HG03460 (cell line): ENCODE results near the gene ZDHHC5.
A peak's percentile ranks its signal among the peaks of the same experiment; 100 is the strongest.

Experiments
- ATAC-seq: cut with Tn5 transposase; IDR thresholded peaks from one replicate; pipeline ENCODE4 v1.9.1; 2021; ENCODE audit not compliant: unreplicated experiment

The ZDHHC5 gene

GRCh38 chr11:57727185-57727584 lies 59.3 kb downstream of the ZDHHC5 start:
- no peak for ATAC-seq

- no peak for ATAC-seq
Observed at GRCh38 chr11:57728829-57729228, 60.9 kb downstream of the ZDHHC5 start.

DNA sequence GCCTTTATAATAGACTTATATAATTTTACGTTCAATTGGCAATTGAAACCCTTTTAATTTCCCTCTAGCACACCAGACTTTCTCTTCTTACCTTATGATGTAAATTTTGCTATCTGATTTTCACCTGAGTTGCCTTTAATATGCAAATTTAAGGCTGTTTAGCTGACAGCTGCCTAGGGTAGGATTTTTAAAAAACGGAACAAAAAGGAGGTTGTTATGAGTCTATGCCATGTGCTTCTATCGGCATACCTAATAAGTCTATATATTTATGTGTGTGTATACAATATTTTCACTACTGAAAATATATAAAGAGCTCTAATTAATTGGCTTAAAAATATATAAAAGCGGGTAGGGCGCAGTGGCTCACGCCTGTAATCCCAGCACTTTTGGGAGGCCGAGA lies 61.6 kb downstream of the ZDHHC5 start:
- no peak for ATAC-seq

DNA sequence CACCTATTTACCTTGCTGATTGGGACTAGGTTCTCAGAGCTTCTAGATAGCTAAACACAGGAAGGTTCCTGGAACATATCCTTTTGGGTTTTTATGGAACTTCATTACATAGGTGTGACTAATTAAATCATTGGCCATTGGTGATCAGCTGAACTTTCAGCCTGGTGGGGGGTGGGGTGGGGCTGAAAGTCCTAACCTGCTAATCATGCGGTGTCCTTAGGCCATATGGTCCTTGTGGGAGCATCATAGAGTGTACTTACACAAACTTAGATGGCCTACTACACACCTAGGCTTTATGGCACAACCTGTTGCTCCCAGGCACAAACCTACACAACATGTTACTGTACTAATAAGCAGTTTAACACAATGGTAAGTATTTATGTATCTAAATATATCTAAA lies 64.7 kb downstream of the ZDHHC5 start:
- ATAC-seq: no peak

- ATAC-seq: no peak
Observed at GRCh38 chr11:57735619-57736298, 67.8 kb downstream of the ZDHHC5 start.

- ATAC-seq: peak; percentile 90
Observed at GRCh38 chr11:57741132-57742086, 73.5 kb downstream of the ZDHHC5 start, which contains the start of gene SELENOH. Gene SELENOH, plus strand, starts transcription at chr11:57741491. Its CDS starts 105 bp downstream, at chr11:57741596.

GRCh38 chr11:57742087-57742452 lies 74.2 kb downstream of the ZDHHC5 start:
- no peak for ATAC-seq

DNA sequence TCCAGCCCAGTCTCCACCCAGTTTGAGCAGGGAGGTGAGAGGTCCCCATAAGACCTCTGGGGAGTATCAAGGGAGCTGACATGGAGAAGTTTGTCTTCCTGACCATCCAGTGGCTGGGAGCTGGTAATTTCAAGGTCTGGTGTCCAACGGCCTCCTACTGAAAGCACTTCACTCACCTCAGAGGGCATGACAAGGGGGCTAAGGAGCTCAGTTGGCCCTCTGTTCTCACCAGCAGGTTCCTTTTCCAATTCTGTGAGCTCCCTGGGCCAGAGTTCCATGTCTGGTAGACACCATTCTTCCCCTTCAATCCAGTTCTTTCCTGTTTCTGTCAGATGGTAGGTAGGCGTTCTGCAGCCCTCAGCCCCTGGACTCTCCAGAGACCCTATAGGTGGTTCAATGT lies 76.4 kb downstream of the ZDHHC5 start:
- ATAC-seq: no peak

GRCh38 chr11:57745206-57745605 lies 77.3 kb downstream of the ZDHHC5 start:
- no peak for ATAC-seq

DNA sequence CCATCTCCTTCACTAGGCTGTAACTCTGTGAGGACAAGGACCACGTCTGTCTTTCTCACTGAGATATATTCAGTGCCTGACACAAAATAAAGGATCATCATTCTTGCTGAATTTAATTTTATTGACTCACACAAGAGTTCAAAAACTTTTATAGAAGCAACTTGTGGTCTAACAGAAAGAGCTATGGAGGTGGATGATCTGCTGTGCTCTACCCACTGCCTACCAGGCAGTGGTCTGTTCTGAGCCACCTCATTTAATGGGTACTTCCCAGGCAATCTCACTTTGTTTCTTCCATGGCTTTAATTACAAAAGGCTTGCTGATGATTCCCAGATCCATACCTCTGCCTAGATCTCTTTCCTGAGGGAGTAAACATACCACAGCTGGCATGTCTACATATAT lies 79.0 kb downstream of the ZDHHC5 start:
- no peak for ATAC-seq
